ENCODE measurements around the gene TMEM158. TPM values are rescaled to one million over a fixed set of nuclear protein-coding genes. Genes with fewer than 3 reads are reported as not detected.

The TMEM158 gene
- polyA plus RNA-seq, 1 donor (not counting 4 experiments of a cell fraction or from before 2014, with no cell fraction given): 2.0 TPM

DNA sequence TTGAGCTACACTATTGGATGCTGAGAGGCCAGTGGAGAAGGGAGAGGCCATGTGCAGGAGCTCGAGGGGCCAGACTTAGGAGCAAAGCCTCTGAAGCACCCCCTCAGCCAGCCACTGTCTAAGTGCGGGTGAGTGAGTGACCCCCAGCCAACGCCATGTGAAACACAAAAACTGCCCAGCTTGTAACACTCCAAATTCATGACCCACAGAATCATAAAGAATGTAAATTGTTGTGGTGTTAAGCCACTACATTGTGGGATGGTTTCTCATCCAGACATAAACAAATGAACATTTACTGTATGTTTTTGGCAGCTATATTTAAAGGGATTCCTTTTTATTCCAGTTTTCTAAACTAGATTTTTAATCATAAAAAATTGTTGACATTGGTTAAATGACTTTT lies 27.2 kb upstream of the TMEM158 start:
- Histone ChIP-seq H3K79me2 (ENCODE audit: control insufficient read depth, insufficient read depth, low read length) (no peaks in the 10 kb centered on the region), H2AFZ (ENCODE audit: control insufficient read depth, low read length) (no peak overlapping the region), H4K20me1 (ENCODE audit: control insufficient read depth, extremely low read depth, insufficient read depth, low read length) (no peaks in the 10 kb centered on the region), H3K27ac (ENCODE audit: control insufficient read depth, insufficient read depth, low read length) (no peak overlapping the region), H3K27me3 (ENCODE audit: control insufficient read depth, extremely low read depth, insufficient read depth, low read length) (no peaks in the 10 kb centered on the region), H3K4me1 (ENCODE audit: control insufficient read depth, extremely low read depth, insufficient read depth, low read length) (no peaks in the 10 kb centered on the region), H3K4me2 (ENCODE audit: control insufficient read depth, extremely low read depth, insufficient read depth, low read depth, low read length) (no peak overlapping the region), H3K4me3 (ENCODE audit: control insufficient read depth in 2 of 3, extremely low read depth in 1 of 3, insufficient read depth in 2 of 3, low read depth in 1 of 3, low read length in 3 of 3) (no peak overlapping the region), H3K9me3 (ENCODE audit: control insufficient read depth, low read depth, low read length) (no peaks in the 10 kb centered on the region), H3K36me3 (ENCODE audit: control insufficient read depth in 2 of 2, extremely low read depth in 1 of 2, insufficient read depth in 2 of 2, low read length in 2 of 2) (no peaks in the 10 kb centered on the region), H3K9me1 (ENCODE audit: control insufficient read depth, extremely low read depth, insufficient read depth, low read length) (no peaks in the 10 kb centered on the region), H3K9ac (ENCODE audit: control insufficient read depth, extremely low read depth, insufficient read depth, low read length) (no peak overlapping the region)
- TF ChIP-seq EZH2 (IDR thresholded peaks at IDR 0.05; ENCODE audit: low read length): no peak
- TF ChIP-seq, protein P1, sequence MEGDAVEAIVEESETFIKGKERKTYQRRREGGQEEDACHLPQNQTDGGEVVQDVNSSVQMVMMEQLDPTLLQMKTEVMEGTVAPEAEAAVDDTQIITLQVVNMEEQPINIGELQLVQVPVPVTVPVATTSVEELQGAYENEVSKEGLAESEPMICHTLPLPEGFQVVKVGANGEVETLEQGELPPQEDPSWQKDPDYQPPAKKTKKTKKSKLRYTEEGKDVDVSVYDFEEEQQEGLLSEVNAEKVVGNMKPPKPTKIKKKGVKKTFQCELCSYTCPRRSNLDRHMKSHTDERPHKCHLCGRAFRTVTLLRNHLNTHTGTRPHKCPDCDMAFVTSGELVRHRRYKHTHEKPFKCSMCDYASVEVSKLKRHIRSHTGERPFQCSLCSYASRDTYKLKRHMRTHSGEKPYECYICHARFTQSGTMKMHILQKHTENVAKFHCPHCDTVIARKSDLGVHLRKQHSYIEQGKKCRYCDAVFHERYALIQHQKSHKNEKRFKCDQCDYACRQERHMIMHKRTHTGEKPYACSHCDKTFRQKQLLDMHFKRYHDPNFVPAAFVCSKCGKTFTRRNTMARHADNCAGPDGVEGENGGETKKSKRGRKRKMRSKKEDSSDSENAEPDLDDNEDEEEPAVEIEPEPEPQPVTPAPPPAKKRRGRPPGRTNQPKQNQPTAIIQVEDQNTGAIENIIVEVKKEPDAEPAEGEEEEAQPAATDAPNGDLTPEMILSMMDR (optimal IDR thresholded peaks at IDR 0.05 in 1 of 3, IDR thresholded peaks at IDR 0.05 in 1 of 3, conservative IDR thresholded peaks at IDR 0.05 in 1 of 3; ENCODE audit: extremely low read depth in 1 of 3, insufficient read depth in 2 of 3, low read length in 3 of 3): no peak
- DNase-seq (ENCODE audit: low read depth, low spot score): no peak
- dilution Hi-C loops (cut with MboI; ENCODE audit: extremely low pct_ligation_motif_present, low sequenced_read_pairs): no loop called here
- FAIRE-seq: no peak

GRCh38 chr3:45252826-45253225 lies 26.7 kb upstream of the TMEM158 start:
- H2AFZ ChIP-seq (ENCODE audit: control insufficient read depth, low read length): no peak overlapping the region
- TF ChIP-seq, protein P1 (optimal IDR thresholded peaks at IDR 0.05 in 1 of 3, IDR thresholded peaks at IDR 0.05 in 1 of 3, conservative IDR thresholded peaks at IDR 0.05 in 1 of 3; ENCODE audit: extremely low read depth in 1 of 3, insufficient read depth in 2 of 3, low read length in 3 of 3): no peak
- no peak for TF ChIP-seq EZH2 (IDR thresholded peaks at IDR 0.05; ENCODE audit: low read length)
- H3K4me3 ChIP-seq (ENCODE audit: control insufficient read depth in 2 of 3, extremely low read depth in 1 of 3, insufficient read depth in 2 of 3, low read depth in 1 of 3, low read length in 3 of 3): no peak overlapping the region
- no peaks in the 10 kb centered on the region for H3K4me1 ChIP-seq (ENCODE audit: control insufficient read depth, extremely low read depth, insufficient read depth, low read length)
- H3K9ac ChIP-seq (ENCODE audit: control insufficient read depth, extremely low read depth, insufficient read depth, low read length): no peak overlapping the region
- DNase-seq (ENCODE audit: low read depth, low spot score): no peak
- H3K79me2 ChIP-seq (ENCODE audit: control insufficient read depth, insufficient read depth, low read length): no peaks in the 10 kb centered on the region
- no peaks in the 10 kb centered on the region for H3K27me3 ChIP-seq (ENCODE audit: control insufficient read depth, extremely low read depth, insufficient read depth, low read length)
- H3K27ac ChIP-seq (ENCODE audit: control insufficient read depth, insufficient read depth, low read length): no peak overlapping the region
- no peaks in the 10 kb centered on the region for H3K9me3 ChIP-seq (ENCODE audit: control insufficient read depth, low read depth, low read length)
- no peaks in the 10 kb centered on the region for H4K20me1 ChIP-seq (ENCODE audit: control insufficient read depth, extremely low read depth, insufficient read depth, low read length)
- dilution Hi-C loops (cut with MboI; ENCODE audit: extremely low pct_ligation_motif_present, low sequenced_read_pairs): no loop called here
- H3K4me2 ChIP-seq (ENCODE audit: control insufficient read depth, extremely low read depth, insufficient read depth, low read depth, low read length): no peak overlapping the region
- no peak for FAIRE-seq
- H3K9me1 ChIP-seq (ENCODE audit: control insufficient read depth, extremely low read depth, insufficient read depth, low read length): no peaks in the 10 kb centered on the region
- no peaks in the 10 kb centered on the region for H3K36me3 ChIP-seq (ENCODE audit: control insufficient read depth in 2 of 2, extremely low read depth in 1 of 2, insufficient read depth in 2 of 2, low read length in 2 of 2)
